ENCODE results near the gene PA2G4.

- TF ChIP-seq FOS (IDR thresholded peaks at IDR 0.05; ENCODE audit: borderline replicate concordance, insufficient read depth, low read length) (no peak), MYC (IDR thresholded peaks at IDR 0.05; ENCODE audit: low read depth, low read length) (no peak), EZH2 (IDR thresholded peaks at IDR 0.05; ENCODE audit: borderline replicate concordance, low read depth, low read length, severe bottlenecking) (no peak), POLR2A (IDR thresholded peaks at IDR 0.05; ENCODE audit: low read depth, low read length) (no peak), POLR2AphosphoS5 (IDR thresholded peaks at IDR 0.05; ENCODE audit: insufficient read depth, low read depth, low read length) (no peak), GATA2 (IDR thresholded peaks at IDR 0.05; ENCODE audit: insufficient read depth, insufficient read length, low read depth, low read length) (no peak), MAX (IDR thresholded peaks at IDR 0.05; ENCODE audit: insufficient read depth, insufficient read length) (no peak)
- TF ChIP-seq, protein P1, sequence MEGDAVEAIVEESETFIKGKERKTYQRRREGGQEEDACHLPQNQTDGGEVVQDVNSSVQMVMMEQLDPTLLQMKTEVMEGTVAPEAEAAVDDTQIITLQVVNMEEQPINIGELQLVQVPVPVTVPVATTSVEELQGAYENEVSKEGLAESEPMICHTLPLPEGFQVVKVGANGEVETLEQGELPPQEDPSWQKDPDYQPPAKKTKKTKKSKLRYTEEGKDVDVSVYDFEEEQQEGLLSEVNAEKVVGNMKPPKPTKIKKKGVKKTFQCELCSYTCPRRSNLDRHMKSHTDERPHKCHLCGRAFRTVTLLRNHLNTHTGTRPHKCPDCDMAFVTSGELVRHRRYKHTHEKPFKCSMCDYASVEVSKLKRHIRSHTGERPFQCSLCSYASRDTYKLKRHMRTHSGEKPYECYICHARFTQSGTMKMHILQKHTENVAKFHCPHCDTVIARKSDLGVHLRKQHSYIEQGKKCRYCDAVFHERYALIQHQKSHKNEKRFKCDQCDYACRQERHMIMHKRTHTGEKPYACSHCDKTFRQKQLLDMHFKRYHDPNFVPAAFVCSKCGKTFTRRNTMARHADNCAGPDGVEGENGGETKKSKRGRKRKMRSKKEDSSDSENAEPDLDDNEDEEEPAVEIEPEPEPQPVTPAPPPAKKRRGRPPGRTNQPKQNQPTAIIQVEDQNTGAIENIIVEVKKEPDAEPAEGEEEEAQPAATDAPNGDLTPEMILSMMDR (IDR thresholded peaks at IDR 0.05; ENCODE audit: extremely low read depth in 1 of 2, insufficient read depth in 1 of 2, low read depth in 1 of 2, low read length in 2 of 2), result no peak
Observed at GRCh38 chr12:56137853-56138571, 33.7 kb downstream of the PA2G4 start.
